Measurements from ENCODE around the gene USP34. TPM values are rescaled to one million over a fixed set of nuclear protein-coding genes. Genes with fewer than 3 reads are reported as not detected.

Gene USP34
- total and polyA plus RNA-seq, 2 experiments from 2014 or later = 81.8 to 157 TPM

- TF ChIP-seq, protein P1, sequence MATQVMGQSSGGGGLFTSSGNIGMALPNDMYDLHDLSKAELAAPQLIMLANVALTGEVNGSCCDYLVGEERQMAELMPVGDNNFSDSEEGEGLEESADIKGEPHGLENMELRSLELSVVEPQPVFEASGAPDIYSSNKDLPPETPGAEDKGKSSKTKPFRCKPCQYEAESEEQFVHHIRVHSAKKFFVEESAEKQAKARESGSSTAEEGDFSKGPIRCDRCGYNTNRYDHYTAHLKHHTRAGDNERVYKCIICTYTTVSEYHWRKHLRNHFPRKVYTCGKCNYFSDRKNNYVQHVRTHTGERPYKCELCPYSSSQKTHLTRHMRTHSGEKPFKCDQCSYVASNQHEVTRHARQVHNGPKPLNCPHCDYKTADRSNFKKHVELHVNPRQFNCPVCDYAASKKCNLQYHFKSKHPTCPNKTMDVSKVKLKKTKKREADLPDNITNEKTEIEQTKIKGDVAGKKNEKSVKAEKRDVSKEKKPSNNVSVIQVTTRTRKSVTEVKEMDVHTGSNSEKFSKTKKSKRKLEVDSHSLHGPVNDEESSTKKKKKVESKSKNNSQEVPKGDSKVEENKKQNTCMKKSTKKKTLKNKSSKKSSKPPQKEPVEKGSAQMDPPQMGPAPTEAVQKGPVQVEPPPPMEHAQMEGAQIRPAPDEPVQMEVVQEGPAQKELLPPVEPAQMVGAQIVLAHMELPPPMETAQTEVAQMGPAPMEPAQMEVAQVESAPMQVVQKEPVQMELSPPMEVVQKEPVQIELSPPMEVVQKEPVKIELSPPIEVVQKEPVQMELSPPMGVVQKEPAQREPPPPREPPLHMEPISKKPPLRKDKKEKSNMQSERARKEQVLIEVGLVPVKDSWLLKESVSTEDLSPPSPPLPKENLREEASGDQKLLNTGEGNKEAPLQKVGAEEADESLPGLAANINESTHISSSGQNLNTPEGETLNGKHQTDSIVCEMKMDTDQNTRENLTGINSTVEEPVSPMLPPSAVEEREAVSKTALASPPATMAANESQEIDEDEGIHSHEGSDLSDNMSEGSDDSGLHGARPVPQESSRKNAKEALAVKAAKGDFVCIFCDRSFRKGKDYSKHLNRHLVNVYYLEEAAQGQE (IDR thresholded peaks at IDR 0.05; ENCODE audit: unreplicated experiment) = no peak
- TF ChIP-seq ZNF114 (CRISPR knock-in tag; IDR thresholded peaks at IDR 0.05) = no peak
These were observed 49.3 kb downstream of the USP34 start (continued) for GRCh38 chr2:61421611-61422010.

- Mint-ChIP-seq H3K9me3 (no peaks in the 10 kb centered on the region), H3K4me3 (no peak overlapping the region), H3K27ac (no peak overlapping the region), H3K4me1 (peaks cover 28% of the 10 kb centered on the region), H3K27me3 (ENCODE audit: insufficient read depth, low read depth, poor library complexity) (peaks cover 9% of the 10 kb centered on the region), H3K36me3 (ENCODE audit: low read depth) (no peaks in the 10 kb centered on the region)
- Histone ChIP-seq H3K4me2 (no peak overlapping the region), H2AFZ (no peak overlapping the region), H3K4me1 (ENCODE audit: insufficient read depth) (peaks cover 30% of the 10 kb centered on the region), H3K4me3 (no peak overlapping the region), H3K27ac (ENCODE audit: low read depth) (no peak overlapping the region), H3K9me2 (ENCODE audit: insufficient read depth) (no peaks in the 10 kb centered on the region), H3K79me2 (replicated peaks; ENCODE audit: insufficient read depth) (peaks cover 91% of the 10 kb centered on the region), H3F3A (replicated peaks; ENCODE audit: low read depth) (0 out of 2 replicates have a peak, but pooled peaks cover 3% of the 10 kb centered on the region), H3K36me3 (ENCODE audit: insufficient read depth) (no peaks in the 10 kb centered on the region), H3K27me3 (ENCODE audit: insufficient read depth) (no peaks in the 10 kb centered on the region), H4K20me1 (replicated peaks; ENCODE audit: insufficient read depth) (peaks cover 26% of the 10 kb centered on the region)
- no peak for ATAC-seq
- DNase-seq (ENCODE audit: low spot score) = no peak
- no peak for TF ChIP-seq ZNF331 (CRISPR knock-in tag; IDR thresholded peaks at IDR 0.05; ENCODE audit: low read depth)
- no peak for TF ChIP-seq EZH2phosphoT487 (IDR thresholded peaks at IDR 0.05; ENCODE audit: unreplicated experiment)
These were observed 49.8 kb downstream of the USP34 start for GRCh38 chr2:61420991-61421544.

GRCh38 chr2:61419570-61419969, 51.3 kb downstream of the USP34 start:
- DNase-seq (ENCODE audit: low spot score) (no peak), ATAC-seq (no peak)
- peaks cover 15% of the 10 kb centered on the region; the same call in 2 of the 3 replicates for H3K4me1 Mint-ChIP-seq
- Histone ChIP-seq H2AFZ (no peak overlapping the region), H3K79me2 (replicated peaks; ENCODE audit: insufficient read depth) (peaks cover 91% of the 10 kb centered on the region), H4K20me1 (replicated peaks; ENCODE audit: insufficient read depth) (peaks cover 23% of the 10 kb centered on the region), H3K9me2 (ENCODE audit: insufficient read depth) (no peaks in the 10 kb centered on the region), H3K27me3 (ENCODE audit: insufficient read depth) (no peaks in the 10 kb centered on the region), H3K4me2 (no peak overlapping the region), H3F3A (replicated peaks; ENCODE audit: low read depth) (no peaks in the 10 kb centered on the region), H3K4me3 (no peak overlapping the region), H3K4me1 (ENCODE audit: insufficient read depth) (peaks cover 15% of the 10 kb centered on the region), H3K36me3 (ENCODE audit: insufficient read depth) (no peaks in the 10 kb centered on the region), H3K27ac (ENCODE audit: low read depth) (no peak overlapping the region)
- no peaks in the 10 kb centered on the region for H3K36me3 Mint-ChIP-seq (ENCODE audit: low read depth)
- H3K27me3 Mint-ChIP-seq (ENCODE audit: insufficient read depth, low read depth, poor library complexity) = peaks cover 7% of the 10 kb centered on the region
- no peak overlapping the region for H3K27ac Mint-ChIP-seq
- H3K4me3 Mint-ChIP-seq = no peak overlapping the region
- H3K9me3 Mint-ChIP-seq = no peaks in the 10 kb centered on the region
- TF ChIP-seq CREB1 (CRISPR knock-in tag; IDR thresholded peaks at IDR 0.05; ENCODE audit: low read depth) (no peak), NANOG (IDR thresholded peaks at IDR 0.05; ENCODE audit: borderline replicate concordance) (no peak), EZH2phosphoT487 (IDR thresholded peaks at IDR 0.05; ENCODE audit: unreplicated experiment) (no peak), EZH2 (IDR thresholded peaks at IDR 0.05; ENCODE audit: low read depth, unreplicated experiment) (no peak), ZNF114 (CRISPR knock-in tag; IDR thresholded peaks at IDR 0.05) (no peak), POLR2AphosphoS5 (IDR thresholded peaks at IDR 0.05; ENCODE audit: low read depth) (no peak), STAT1 (IDR thresholded peaks at IDR 0.05; ENCODE audit: unreplicated experiment) (no peak), ZNF331 (CRISPR knock-in tag; IDR thresholded peaks at IDR 0.05; ENCODE audit: low read depth) (no peak)
- TF ChIP-seq, protein P1 (IDR thresholded peaks at IDR 0.05; ENCODE audit: unreplicated experiment) = no peak
- TF ChIP-seq, protein P2, sequence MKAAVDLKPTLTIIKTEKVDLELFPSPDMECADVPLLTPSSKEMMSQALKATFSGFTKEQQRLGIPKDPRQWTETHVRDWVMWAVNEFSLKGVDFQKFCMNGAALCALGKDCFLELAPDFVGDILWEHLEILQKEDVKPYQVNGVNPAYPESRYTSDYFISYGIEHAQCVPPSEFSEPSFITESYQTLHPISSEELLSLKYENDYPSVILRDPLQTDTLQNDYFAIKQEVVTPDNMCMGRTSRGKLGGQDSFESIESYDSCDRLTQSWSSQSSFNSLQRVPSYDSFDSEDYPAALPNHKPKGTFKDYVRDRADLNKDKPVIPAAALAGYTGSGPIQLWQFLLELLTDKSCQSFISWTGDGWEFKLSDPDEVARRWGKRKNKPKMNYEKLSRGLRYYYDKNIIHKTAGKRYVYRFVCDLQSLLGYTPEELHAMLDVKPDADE (IDR thresholded peaks at IDR 0.05) = no peak
